HL-60 (cell line): ENCODE measurements around the gene C19orf47.

Experiments
- CTCF ChIP-seq: IDR thresholded peaks from one replicate; pipeline ENCODE4 v1.5.1; 2011; ENCODE audit warnings: low read length, control low read depth, inconsistent platforms; ENCODE audit not compliant: insufficient read depth
- TF ChIP-seq, protein P1 (sequence below): IDR thresholded peaks from 2 replicates; pipeline ENCODE4 v1.6.1; 2012; ENCODE audit warnings: low read depth; ENCODE audit not compliant: insufficient replicate concordance

GRCh38 chr19:40282920-40283319 is 65.3 kb downstream of the C19orf47 start:
- no peak for TF ChIP-seq CTCF
- TF ChIP-seq, protein P1, sequence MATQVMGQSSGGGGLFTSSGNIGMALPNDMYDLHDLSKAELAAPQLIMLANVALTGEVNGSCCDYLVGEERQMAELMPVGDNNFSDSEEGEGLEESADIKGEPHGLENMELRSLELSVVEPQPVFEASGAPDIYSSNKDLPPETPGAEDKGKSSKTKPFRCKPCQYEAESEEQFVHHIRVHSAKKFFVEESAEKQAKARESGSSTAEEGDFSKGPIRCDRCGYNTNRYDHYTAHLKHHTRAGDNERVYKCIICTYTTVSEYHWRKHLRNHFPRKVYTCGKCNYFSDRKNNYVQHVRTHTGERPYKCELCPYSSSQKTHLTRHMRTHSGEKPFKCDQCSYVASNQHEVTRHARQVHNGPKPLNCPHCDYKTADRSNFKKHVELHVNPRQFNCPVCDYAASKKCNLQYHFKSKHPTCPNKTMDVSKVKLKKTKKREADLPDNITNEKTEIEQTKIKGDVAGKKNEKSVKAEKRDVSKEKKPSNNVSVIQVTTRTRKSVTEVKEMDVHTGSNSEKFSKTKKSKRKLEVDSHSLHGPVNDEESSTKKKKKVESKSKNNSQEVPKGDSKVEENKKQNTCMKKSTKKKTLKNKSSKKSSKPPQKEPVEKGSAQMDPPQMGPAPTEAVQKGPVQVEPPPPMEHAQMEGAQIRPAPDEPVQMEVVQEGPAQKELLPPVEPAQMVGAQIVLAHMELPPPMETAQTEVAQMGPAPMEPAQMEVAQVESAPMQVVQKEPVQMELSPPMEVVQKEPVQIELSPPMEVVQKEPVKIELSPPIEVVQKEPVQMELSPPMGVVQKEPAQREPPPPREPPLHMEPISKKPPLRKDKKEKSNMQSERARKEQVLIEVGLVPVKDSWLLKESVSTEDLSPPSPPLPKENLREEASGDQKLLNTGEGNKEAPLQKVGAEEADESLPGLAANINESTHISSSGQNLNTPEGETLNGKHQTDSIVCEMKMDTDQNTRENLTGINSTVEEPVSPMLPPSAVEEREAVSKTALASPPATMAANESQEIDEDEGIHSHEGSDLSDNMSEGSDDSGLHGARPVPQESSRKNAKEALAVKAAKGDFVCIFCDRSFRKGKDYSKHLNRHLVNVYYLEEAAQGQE: no peak
